HepG2 (cell line): ENCODE results near the gene LIMA1. TPM values are rescaled to one million over a fixed set of nuclear protein-coding genes. Genes with fewer than 3 reads are reported as not detected.

Experiments used
- ARHGAP35 ChIP-seq: sonication (generic); formaldehyde crosslinking; IDR thresholded peaks from 2 replicates; pipeline ENCODE4 v1.9.0; 2022; ENCODE audit warnings: mild to moderate bottlenecking, inconsistent platforms, moderate library complexity, missing genetic modification reagents, borderline replicate concordance
- ARNT ChIP-seq: fragments of 450-650 bp; IDR thresholded peaks from 2 replicates; pipeline ENCODE4 v1.6.1; 2017
- DDIT3 ChIP-seq: sonication (generic); formaldehyde crosslinking; IDR thresholded peaks from 2 replicates; pipeline ENCODE4 v1.4.0; 2020; ENCODE audit warnings: mild to moderate bottlenecking, missing genetic modification reagents
- EHMT2 ChIP-seq: fragments of 200-600 bp; sonication (generic); IDR thresholded peaks from 2 replicates; pipeline ENCODE4 v1.7.0; 2017; ENCODE audit warnings: antibody characterized with exemption, low read depth, low read length, borderline replicate concordance
- FOXK1 ChIP-seq: sonication (generic); formaldehyde crosslinking; IDR thresholded peaks from 2 replicates; pipeline ENCODE4 v1.4.0; 2020; ENCODE audit warnings: low read depth, missing genetic modification reagents, borderline replicate concordance
- FOXP1 ChIP-seq, 2 experiments: fragments of 450-650 bp in 1 of 2; IDR thresholded peaks; 2 replicates each; pipeline ENCODE4 v1.6.1; 2017 to 2018; ENCODE audit warnings: antibody characterized with exemption in 1 of 2
- ISL2 ChIP-seq: sonication (generic); formaldehyde crosslinking; IDR thresholded peaks from 2 replicates; pipeline ENCODE4 v1.5.0; 2020; ENCODE audit warnings: missing genetic modification reagents
- JARID2 ChIP-seq: sonication (generic); formaldehyde crosslinking; IDR thresholded peaks from 2 replicates; pipeline ENCODE4 v1.8.1; 2023; ENCODE audit warnings: missing genetic modification reagents, inconsistent platforms; ENCODE audit not compliant: insufficient replicate concordance
- KAT8 ChIP-seq: IDR thresholded peaks from 2 replicates; pipeline ENCODE4 v1.6.1; 2016; ENCODE audit warnings: missing genetic modification reagents, missing compliant biosample characterization
- MEIS1 ChIP-seq: sonication (generic); formaldehyde crosslinking; IDR thresholded peaks from 2 replicates; pipeline ENCODE4 v1.9.0; 2021; ENCODE audit warnings: mild to moderate bottlenecking, missing genetic modification reagents, moderate library complexity, borderline replicate concordance
- MEIS2 ChIP-seq: sonication (generic); formaldehyde crosslinking; IDR thresholded peaks from 2 replicates; pipeline ENCODE4 v1.9.0; 2021; ENCODE audit warnings: mild to moderate bottlenecking, missing genetic modification reagents
- MXD1 ChIP-seq: sonication (generic); formaldehyde crosslinking; IDR thresholded peaks from 2 replicates; pipeline ENCODE4 v1.4.0; 2020; ENCODE audit warnings: mild to moderate bottlenecking, missing genetic modification reagents
- NONO ChIP-seq, 2 experiments: fragments of 450-650 bp in 1 of 2; sonication (generic) in 1 of 2; formaldehyde crosslinking in 1 of 2; IDR thresholded peaks in 1 of 2; conservative IDR thresholded peaks in 1 of 2; 2 replicates each; pipeline versions ENCODE4 v1.6.1 to v1.8.0; 2017 to 2022; ENCODE audit warnings: mild to moderate bottlenecking in 1 of 2, missing genetic modification reagents in 1 of 2, moderate library complexity in 1 of 2
- NR1H2 ChIP-seq: sonication (generic); formaldehyde crosslinking; IDR thresholded peaks from 2 replicates; pipeline ENCODE4 v1.8.1; 2022; ENCODE audit warnings: low read depth, missing genetic modification reagents, borderline replicate concordance
- SKI ChIP-seq: fragments of 450-650 bp; IDR thresholded peaks from one replicate; pipeline ENCODE4 v1.6.1; 2018; ENCODE audit warnings: mild to moderate bottlenecking; ENCODE audit not compliant: partially characterized antibody
- SMAD3 ChIP-seq: sonication (generic); formaldehyde crosslinking; IDR thresholded peaks from 2 replicates; pipeline ENCODE4 v1.4.0; 2020; ENCODE audit warnings: missing genetic modification reagents
- SMARCC2 ChIP-seq: fragments of 450-650 bp; IDR thresholded peaks from 2 replicates; pipeline ENCODE4 v1.6.1; 2017; ENCODE audit warnings: antibody characterized with exemption, mild to moderate bottlenecking
- SP2 ChIP-seq: sonication (generic); formaldehyde crosslinking; IDR thresholded peaks from 2 replicates; pipeline ENCODE4 v1.5.1; 2020; ENCODE audit warnings: mild to moderate bottlenecking, missing genetic modification reagents
- SP5 ChIP-seq: IDR thresholded peaks from 2 replicates; pipeline ENCODE4 v1.6.1; 2016; ENCODE audit warnings: low read depth, borderline replicate concordance
- TBP ChIP-seq: sonication (generic); formaldehyde crosslinking; IDR thresholded peaks from 2 replicates; pipeline ENCODE4 v1.5.0; 2020; ENCODE audit warnings: missing genetic modification reagents
- ZBTB42 ChIP-seq: sonication (generic); formaldehyde crosslinking; IDR thresholded peaks from 2 replicates; pipeline ENCODE4 v1.5.0; 2020; ENCODE audit warnings: mild to moderate bottlenecking, missing genetic modification reagents
- ZEB1 ChIP-seq: IDR thresholded peaks from 2 replicates; pipeline ENCODE4 v1.6.1; 2012; ENCODE audit warnings: mild to moderate bottlenecking, low read depth, inconsistent platforms; ENCODE audit not compliant: insufficient replicate concordance
- ZNF180 ChIP-seq: sonication (generic); formaldehyde crosslinking; IDR thresholded peaks from 2 replicates; pipeline ENCODE4 v1.4.0; 2020; ENCODE audit warnings: low read depth, missing genetic modification reagents, borderline replicate concordance
- ZNF235 ChIP-seq: sonication (generic); formaldehyde crosslinking; IDR thresholded peaks from 2 replicates; pipeline ENCODE4 v1.8.1; 2023; ENCODE audit warnings: mild to moderate bottlenecking, missing genetic modification reagents, borderline replicate concordance
- ZNF362 ChIP-seq: sonication (generic); formaldehyde crosslinking; IDR thresholded peaks from 2 replicates; pipeline ENCODE4 v1.4.0; 2020; ENCODE audit warnings: missing genetic modification reagents, mild to moderate bottlenecking, borderline replicate concordance
- ZNF558 ChIP-seq: sonication (generic); formaldehyde crosslinking; IDR thresholded peaks from 2 replicates; pipeline ENCODE4 v1.9.0; 2022; ENCODE audit warnings: mild to moderate bottlenecking, missing genetic modification reagents, borderline replicate concordance
- ZNF615 ChIP-seq: sonication (generic); formaldehyde crosslinking; IDR thresholded peaks from 2 replicates; pipeline ENCODE4 v1.5.0; 2020; ENCODE audit warnings: mild to moderate bottlenecking, missing genetic modification reagents, borderline replicate concordance
- ZXDC ChIP-seq: sonication (generic); formaldehyde crosslinking; IDR thresholded peaks from 2 replicates; pipeline ENCODE4 v1.5.0; 2020; ENCODE audit warnings: mild to moderate bottlenecking, missing genetic modification reagents
- polyA plus RNA-seq, 8 experiments: library from polyadenylated mRNA; depleted of rRNA in 3 of 8; stranded (reverse) in 7 of 8; unstranded in 1 of 8; fragments of >200 nt; fragmentation: Illumina TruSeq in 4 of 8; extraction: Trizol in 4 of 8; gene quantifications; 2 replicates each; pipeline versions ENCODE4 v1.2.1 to v1.2.3, GENCODE V29; 2011 to 2016; ENCODE audit warnings: low read depth in 4 of 8, missing spikeins in 1 of 8, mixed read lengths in 1 of 8; ENCODE audit not compliant: insufficient read depth in 1 of 8
- total RNA-seq, 5 experiments: library from RNA; depleted of rRNA; stranded (reverse); fragments of >200 nt; fragmentation: Illumina TruSeq; extraction: Trizol; gene quantifications; 2 replicates each; pipeline ENCODE4 v1.2.3, GENCODE V29; 2016; ENCODE audit warnings: low read depth in 1 of 5

LIMA1 gene
- total and polyA plus RNA-seq, 2 of the 13 experiments (the other 11 are each of a cell fraction or from before 2014, with no cell fraction given) = 13.0 to 19.8 TPM

GRCh38 chr12:50188241-50188781 is 95.0 kb downstream of the LIMA1 start (continued):
- TF ChIP-seq NONO (IDR thresholded peaks at IDR 0.05) (no peak), NONO (CRISPR knock-in tag; conservative IDR thresholded peaks at IDR 0.05) (peak; percentile 46; the same call in 1 of the 2 replicates), SMAD3 (no peak), TBP (CRISPR knock-in tag) (no peak), SP2 (CRISPR knock-in tag) (no peak), ZNF180 (CRISPR knock-in tag) (no peak), ZBTB42 (CRISPR knock-in tag) (no peak), SKI (no peak), NR1H2 (CRISPR knock-in tag) (no peak), ZNF362 (CRISPR knock-in tag) (no peak), EHMT2 (no peak), FOXP1 (IDR thresholded peaks at IDR 0.05) (no peak), FOXP1 (CRISPR knock-in tag; IDR thresholded peaks at IDR 0.05) (peak; percentile 75), SP5 (CRISPR knock-in tag) (no peak), ZNF558 (CRISPR knock-in tag) (no peak), ARHGAP35 (CRISPR knock-in tag) (no peak), MEIS2 (CRISPR knock-in tag) (no peak), ZXDC (CRISPR knock-in tag) (no peak), JARID2 (no peak), ZEB1 (no peak), ZNF235 (CRISPR knock-in tag) (no peak), SMARCC2 (no peak), ARNT (no peak), ISL2 (CRISPR knock-in tag) (no peak), FOXK1 (CRISPR knock-in tag) (no peak), ZNF615 (CRISPR knock-in tag) (no peak), DDIT3 (CRISPR knock-in tag) (no peak), MXD1 (CRISPR knock-in tag) (no peak), MEIS1 (CRISPR knock-in tag) (no peak), KAT8 (peak; percentile 41; the same call in 1 of the 2 replicates)
